Activated T-cell treated with anti-CD3 and anti-CD28 coated beads for 1 hour (primary cell): ENCODE data around the gene WASF3.

ENCODE experiments used
- DNase-seq: peaks from one replicate; pipeline ENCODE4 v3.0.0-alpha.2; 2020; ENCODE audit warnings: low read depth

Gene WASF3

GRCh38 chr13:26685606-26686005, 128.1 kb downstream of the WASF3 start:
- DNase-seq: no peak

- no peak for DNase-seq
Measured at GRCh38 chr13:26686285-26686684, 128.8 kb downstream of the WASF3 start.

DNA sequence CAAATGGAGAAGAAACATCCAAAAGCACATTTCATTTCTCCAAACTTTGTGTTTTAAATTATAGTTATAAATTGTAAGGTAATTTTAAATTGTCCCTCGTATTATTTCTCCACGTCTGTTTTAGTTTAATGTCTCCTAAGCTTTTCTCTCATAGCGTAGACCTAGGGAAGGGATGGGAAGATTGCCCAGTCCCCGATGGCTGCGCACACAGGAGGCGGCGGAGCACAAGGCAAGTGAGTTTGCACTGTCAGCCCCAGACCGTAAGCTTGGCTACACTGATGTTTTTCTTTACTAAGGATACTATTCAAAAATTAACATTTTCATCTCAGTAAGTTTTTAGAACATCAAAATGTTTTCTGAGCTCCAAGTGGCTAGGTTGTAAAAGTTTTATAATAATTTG, 130.8 kb downstream of the WASF3 start:
- no peak for DNase-seq

DNA sequence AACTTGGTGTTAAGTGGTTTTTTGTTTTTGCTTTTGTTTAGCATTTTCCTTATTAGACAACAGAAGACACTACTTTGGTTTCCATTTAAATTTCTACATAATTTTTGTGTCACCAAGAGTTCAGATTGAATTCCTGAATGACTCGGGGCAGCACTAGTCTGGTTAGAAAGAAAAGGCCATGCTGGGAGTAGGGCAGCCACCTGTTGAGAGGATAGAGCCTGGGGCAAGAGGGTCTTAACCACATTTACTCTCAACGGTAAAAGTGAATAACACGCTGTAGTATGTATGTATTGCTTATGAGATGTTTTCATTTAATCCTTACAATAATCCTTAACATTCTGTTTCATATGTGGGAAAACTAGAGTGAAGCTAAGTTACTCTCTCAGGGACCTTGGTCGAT, 131.5 kb downstream of the WASF3 start:
- DNase-seq: no peak

DNA sequence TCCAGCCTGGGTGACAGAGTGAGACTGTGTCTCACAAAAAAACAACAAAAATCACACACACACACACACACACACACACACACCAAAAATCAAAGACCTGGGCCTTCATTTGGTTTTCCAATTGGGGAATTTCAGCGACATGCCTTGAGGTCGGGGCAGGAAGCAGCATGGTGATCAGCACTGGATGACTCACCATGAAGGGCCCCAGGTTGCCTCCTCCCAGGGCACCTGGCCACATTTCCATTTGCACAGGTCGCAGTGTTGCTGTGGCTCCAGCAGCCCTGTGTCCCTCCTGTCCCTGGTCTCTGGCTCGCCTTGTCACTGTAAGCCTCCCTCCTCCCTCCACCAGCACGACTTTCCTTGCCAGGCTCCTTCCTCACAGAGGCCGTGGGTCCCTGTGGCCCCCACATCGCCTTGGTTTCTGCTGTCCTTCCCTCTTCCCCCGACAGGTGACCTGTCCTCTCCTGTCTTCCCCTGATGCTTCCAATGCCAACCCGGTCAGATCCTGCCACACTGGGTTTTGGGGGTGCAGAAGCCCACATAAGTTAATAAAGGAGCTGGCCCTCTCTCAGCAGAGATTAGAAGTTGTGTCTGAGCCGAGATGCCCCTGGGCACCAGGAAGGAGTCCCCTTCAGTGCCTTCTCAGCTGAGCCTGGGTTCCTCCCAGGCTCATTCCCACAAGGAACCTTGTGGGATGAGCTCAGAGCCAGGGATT, 136.4 kb downstream of the WASF3 start:
- no peak for DNase-seq

DNA sequence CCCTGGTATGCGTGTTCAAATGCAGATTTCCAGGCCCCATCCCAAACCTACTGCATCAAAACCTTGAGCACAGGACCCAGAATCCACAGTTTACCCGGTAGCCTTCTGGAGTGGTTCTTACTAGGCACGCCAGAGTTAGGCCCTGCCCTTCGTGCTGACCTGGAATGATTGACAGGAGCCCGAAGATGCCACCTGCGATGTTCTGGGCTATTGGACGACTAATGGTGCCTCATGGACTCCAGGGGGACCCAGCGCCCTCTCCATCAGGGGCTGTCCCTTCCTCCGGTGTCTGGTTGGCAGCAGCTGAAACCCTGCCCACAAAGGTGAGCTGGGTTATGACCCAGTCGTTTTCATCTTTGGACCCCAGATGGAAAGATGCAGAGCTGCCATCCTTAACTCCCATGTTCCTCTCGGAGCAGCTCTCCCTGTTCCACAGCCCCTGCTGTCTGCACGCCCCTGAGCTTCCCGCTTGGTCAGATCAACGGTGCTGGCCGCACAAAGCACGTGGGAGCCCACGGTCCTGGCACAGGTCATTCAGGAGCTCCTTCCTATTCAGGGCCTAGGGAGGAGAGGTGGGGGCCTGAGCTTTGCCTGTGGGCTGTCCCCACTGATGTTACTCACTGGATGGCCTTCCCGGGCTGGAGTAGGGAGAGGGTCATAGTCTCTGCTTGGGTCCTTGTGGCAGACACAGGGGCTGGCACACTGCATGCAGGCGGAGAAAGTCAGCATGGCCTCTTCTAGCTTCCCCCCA, 137.3 kb downstream of the WASF3 start:
- DNase-seq: no peak

DNA sequence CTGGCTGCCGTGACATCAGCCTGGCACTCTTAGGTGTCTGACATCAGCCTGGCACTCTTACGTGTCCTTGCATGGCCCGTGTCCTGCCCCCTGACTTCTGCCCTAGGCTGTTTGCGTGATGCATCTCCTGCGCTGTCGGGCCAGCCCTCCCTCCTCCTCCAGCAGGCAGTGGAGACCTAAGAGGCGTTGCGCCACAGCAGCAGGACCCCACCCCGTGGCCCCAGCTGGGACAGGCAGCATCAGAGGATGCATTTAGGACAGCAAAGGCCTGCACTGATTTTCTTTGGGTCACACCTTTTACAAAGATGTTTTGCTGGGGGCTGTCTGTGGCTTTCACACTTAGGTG, 137.8 kb downstream of the WASF3 start:
- no peak for DNase-seq

DNA sequence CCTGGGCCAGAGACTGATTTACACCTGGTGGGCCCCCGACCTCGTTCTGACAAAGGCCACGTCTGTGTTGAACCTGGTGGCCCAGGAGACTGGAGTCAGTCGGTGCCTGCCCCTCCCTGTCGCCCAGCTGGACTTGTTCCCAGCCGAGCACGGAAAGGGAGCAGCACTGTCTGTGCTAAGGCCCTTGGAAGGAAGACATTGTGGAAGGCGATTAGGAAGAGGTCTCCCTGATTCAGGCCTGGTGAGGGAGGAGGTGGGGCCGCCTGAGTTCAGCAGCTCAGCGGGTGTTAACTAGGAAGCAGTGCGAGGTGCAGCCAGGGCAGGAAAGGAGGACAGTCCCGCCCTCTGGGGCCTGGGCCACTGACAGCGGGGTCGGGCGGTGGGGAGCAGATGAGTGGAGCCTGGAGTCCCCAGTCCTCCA, 138.4 kb downstream of the WASF3 start:
- DNase-seq: no peak

GRCh38 chr13:26697069-26697955, 139.8 kb downstream of the WASF3 start:
- DNase-seq: no peak

DNA sequence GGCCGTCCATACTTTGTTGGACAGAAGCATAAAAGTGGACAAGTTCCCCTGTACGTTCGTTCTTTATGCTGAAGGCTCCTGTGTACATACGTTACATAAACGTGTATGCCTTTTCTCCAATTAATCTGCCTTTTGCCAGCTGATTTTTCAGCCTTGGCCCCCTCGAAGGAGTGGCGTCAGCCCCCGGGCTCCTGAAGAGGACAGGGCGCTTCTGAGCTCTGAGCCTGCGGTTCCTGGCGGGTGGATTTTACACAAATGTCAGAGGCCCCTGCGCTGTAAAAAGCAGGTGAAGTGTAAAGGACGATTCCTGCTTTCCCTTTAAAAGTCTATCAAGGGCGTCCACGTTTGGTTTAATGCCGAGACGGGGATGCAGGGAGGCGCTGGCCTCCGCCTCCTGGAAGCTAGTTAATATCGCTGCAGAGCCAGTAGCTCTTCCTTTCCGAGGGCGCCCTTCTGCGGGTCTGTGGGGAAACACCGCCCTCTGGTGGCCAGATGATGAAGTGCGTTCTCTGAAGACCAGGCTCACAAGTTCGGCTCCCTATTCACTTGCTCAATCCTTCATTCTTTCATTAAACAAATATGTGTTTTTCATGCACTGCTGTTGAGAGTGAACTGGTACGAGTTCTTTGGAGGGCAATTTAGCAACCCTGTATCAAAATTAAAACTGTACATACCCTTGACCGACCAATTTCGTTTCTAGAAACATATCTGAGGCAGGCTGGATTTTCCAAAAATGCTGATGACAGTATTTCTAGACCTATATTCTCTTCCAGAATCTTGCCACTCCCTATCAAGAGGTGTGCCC, 141.1 kb downstream of the WASF3 start:
- peak; percentile 72 for DNase-seq

GRCh38 chr13:26699197-26699490, 141.7 kb downstream of the WASF3 start:
- no peak for DNase-seq

DNA sequence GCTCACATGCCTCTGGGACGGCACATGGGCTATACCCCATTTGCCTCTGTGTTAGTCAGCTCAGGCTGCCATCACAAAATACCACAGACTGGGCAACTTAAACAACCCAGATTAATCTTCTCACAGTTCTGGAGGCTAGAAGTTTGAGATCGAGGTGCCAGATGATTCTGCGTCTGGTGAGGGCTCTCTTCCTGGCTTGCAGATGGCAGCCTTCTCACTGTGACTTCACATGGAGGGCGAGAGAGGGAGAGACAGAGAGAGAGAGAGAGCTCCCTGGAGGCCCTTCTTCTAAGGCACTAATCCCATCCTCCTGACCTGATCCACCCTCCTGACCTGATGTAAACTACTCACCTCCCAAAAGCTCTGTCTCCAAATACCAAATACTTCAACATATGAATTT, 148.1 kb downstream of the WASF3 start:
- no peak for DNase-seq

- no peak for DNase-seq
Measured at GRCh38 chr13:26706381-26706780, 148.9 kb downstream of the WASF3 start.

DNA sequence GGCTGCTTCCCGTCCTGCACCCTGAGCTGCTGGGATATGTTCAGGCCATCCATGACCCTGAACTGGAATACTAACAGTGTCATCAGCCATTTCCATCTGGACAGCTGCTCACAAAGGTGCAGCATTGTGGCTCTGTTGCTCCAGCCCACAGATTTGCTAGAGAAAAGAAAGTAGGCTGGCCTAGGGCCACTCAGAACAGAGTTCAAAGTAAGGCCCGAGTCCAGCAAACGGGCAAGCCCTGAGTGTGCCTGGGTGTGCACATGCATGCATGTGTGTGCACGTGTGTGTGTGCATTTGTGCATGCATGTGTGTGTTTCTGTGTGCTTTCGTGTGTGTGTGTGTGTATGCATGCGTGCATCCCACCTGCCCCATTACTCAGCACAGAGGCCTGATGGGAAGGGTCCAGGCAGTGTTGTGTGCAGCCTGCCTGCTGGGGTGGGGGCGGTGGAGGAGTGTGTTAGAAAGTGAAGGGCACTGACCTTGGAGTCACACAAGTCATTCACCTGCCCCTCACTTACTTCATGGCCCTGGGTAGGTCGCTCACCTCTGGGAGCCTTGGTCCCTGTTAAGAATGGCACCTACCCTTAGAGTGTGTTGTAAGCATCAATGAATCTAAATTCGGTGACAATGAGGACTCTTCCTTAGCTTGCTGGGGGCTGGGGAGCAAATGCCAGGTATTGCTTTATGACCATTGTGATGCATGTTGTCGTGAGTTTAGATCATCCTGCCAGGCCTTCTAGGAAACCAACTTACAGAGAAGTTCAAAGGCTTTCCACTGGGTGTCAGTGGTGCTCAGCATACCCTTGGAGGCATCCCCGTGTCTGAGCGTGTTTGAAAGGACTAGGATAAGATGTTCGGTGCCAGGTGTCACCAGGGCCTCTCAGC, 149.9 kb downstream of the WASF3 start:
- no peak for DNase-seq

- DNase-seq: no peak
Measured at GRCh38 chr13:26708007-26708297, 150.5 kb downstream of the WASF3 start.

DNA sequence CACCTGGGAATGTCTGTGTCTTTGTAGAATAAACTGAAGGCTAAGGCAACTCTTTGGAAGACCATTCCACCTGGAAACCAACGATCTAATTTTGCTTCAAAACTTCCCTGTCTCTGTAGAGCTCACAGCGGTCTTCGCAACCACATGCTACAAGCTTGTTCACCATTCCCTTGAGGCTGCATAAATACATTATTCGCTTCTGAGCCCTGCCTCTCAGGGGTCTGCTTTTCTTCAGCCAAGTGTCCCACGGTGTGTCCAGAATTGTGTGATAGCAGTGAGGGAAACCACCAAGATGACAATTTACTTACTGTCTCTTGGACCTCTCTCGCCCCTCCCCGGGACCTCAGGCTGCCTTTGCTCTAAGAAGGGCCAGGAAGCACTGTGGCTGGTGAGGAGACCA, 152.0 kb downstream of the WASF3 start:
- no peak for DNase-seq

GRCh38 chr13:26710166-26710565, 152.7 kb downstream of the WASF3 start:
- no peak for DNase-seq

- no peak for DNase-seq
Measured at GRCh38 chr13:26711211-26711610, 153.7 kb downstream of the WASF3 start.

GRCh38 chr13:26713341-26713740, 155.9 kb downstream of the WASF3 start:
- no peak for DNase-seq

GRCh38 chr13:26716984-26717383, 159.5 kb downstream of the WASF3 start:
- no peak for DNase-seq

GRCh38 chr13:26718146-26718545, 160.7 kb downstream of the WASF3 start:
- DNase-seq: no peak
